GM19023 (cell line): ENCODE results near the gene STH.
"Not testable (repeated sequence)": the region's sequence is repeated elsewhere in the genome, so short reads cannot be mapped to it uniquely, and the experiment has no call there.

Experiments
- ATAC-seq: cut with Tn5 transposase; IDR thresholded peaks from one replicate; pipeline ENCODE4 v1.9.1; 2021; ENCODE audit warnings: mild to moderate bottlenecking, moderate library complexity; ENCODE audit not compliant: unreplicated experiment

The STH gene

DNA sequence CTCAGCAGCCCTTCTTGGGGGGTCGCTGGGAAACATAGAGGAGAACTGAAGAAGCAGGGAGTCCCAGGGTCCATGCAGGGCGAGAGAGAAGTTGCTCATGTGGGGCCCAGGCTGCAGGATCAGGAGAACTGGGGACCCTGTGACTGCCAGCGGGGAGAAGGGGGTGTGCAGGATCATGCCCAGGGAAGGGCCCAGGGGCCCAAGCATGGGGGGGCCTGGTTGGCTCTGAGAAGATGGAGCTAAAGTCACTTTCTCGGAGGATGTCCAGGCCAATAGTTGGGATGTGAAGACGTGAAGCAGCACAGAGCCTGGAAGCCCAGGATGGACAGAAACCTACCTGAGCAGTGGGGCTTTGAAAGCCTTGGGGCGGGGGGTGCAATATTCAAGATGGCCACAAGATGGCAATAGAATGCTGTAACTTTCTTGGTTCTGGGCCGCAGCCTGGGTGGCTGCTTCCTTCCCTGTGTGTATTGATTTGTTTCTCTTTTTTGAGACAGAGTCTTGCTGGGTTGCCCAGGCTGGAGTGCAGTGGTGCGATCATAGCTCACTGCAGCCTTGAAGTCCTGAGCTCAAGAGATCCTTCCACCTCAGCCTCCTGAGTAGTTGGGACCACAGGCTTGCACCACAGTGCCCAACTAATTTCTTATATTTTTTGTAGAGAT is 3.4 kb downstream of the STH start:
- ATAC-seq, result no peak

GRCh38 chr17:46002973-46003316 is 3.9 kb downstream of the STH start:
- ATAC-seq, result no peak

DNA sequence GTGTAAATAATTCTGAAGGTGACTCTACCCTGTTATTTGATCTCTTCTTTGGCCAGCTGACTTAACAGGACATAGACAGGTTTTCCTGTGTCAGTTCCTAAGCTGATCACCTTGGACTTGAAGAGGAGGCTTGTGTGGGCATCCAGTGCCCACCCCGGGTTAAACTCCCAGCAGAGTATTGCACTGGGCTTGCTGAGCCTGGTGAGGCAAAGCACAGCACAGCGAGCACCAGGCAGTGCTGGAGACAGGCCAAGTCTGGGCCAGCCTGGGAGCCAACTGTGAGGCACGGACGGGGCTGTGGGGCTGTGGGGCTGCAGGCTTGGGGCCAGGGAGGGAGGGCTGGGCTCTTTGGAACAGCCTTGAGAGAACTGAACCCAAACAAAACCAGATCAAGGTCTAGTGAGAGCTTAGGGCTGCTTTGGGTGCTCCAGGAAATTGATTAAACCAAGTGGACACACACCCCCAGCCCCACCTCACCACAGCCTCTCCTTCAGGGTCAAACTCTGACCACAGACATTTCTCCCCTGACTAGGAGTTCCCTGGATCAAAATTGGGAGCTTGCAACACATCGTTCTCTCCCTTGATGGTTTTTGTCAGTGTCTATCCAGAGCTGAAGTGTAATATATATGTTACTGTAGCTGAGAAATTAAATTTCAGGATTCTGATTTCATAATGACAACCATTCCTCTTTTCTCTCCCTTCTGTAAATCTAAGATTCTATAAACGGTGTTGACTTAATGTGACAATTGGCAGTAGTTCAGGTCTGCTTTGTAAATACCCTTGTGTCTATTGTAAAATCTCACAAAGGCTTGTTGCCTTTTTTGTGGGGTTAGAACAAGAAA is 5.1 kb downstream of the STH start:
- no peak for ATAC-seq

- not testable (repeated sequence) for ATAC-seq
Measured at GRCh38 chr17:46006082-46006481, 7.0 kb downstream of the STH start.

DNA sequence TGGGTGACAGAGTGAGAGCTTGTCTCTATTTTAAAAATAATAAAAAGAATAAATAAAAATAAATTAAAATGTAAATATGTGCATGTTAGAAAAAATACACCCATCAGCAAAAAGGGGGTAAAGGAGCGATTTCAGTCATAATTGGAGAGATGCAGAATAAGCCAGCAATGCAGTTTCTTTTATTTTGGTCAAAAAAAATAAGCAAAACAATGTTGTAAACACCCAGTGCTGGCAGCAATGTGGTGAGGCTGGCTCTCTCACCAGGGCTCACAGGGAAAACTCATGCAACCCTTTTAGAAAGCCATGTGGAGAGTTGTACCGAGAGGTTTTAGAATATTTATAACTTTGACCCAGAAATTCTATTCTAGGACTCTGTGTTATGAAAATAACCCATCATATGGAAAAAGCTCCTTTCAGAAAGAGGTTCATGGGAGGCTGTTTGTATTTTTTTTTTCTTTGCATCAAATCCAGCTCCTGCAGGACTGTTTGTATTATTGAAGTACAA is 8.5 kb downstream of the STH start:
- no peak for ATAC-seq

- no peak for ATAC-seq
Measured at GRCh38 chr17:46008591-46008990, 9.5 kb downstream of the STH start.

DNA sequence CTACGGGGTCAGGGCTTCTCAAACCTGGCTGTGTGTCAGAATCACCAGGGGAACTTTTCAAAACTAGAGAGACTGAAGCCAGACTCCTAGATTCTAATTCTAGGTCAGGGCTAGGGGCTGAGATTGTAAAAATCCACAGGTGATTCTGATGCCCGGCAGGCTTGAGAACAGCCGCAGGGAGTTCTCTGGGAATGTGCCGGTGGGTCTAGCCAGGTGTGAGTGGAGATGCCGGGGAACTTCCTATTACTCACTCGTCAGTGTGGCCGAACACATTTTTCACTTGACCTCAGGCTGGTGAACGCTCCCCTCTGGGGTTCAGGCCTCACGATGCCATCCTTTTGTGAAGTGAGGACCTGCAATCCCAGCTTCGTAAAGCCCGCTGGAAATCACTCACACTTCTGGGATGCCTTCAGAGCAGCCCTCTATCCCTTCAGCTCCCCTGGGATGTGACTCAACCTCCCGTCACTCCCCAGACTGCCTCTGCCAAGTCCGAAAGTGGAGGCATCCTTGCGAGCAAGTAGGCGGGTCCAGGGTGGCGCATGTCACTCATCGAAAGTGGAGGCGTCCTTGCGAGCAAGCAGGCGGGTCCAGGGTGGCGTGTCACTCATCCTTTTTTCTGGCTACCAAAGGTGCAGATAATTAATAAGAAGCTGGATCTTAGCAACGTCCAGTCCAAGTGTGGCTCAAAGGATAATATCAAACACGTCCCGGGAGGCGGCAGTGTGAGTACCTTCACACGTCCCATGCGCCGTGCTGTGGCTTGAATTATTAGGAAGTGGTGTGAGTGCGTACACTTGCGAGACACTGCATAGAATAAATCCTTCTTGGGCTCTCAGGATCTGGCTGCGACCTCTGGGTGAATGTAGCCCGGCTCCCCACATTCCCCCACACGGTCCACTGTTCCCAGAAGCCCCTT is 10.9 kb downstream of the STH start:
- no peak for ATAC-seq

GRCh38 chr17:46010597-46011186 is 11.6 kb downstream of the STH start:
- no peak for ATAC-seq

- no peak for ATAC-seq
Measured at GRCh38 chr17:46011711-46012505, 12.9 kb downstream of the STH start.

- no peak for ATAC-seq
Measured at GRCh38 chr17:46012506-46013079, 13.5 kb downstream of the STH start.

DNA sequence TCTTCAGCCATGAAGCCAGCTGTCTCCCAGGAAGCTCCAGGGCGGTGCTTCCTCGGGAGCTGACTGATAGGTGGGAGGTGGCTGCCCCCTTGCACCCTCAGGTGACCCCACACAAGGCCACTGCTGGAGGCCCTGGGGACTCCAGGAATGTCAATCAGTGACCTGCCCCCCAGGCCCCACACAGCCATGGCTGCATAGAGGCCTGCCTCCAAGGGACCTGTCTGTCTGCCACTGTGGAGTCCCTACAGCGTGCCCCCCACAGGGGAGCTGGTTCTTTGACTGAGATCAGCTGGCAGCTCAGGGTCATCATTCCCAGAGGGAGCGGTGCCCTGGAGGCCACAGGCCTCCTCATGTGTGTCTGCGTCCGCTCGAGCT is 14.1 kb downstream of the STH start:
- ATAC-seq, result no peak

DNA sequence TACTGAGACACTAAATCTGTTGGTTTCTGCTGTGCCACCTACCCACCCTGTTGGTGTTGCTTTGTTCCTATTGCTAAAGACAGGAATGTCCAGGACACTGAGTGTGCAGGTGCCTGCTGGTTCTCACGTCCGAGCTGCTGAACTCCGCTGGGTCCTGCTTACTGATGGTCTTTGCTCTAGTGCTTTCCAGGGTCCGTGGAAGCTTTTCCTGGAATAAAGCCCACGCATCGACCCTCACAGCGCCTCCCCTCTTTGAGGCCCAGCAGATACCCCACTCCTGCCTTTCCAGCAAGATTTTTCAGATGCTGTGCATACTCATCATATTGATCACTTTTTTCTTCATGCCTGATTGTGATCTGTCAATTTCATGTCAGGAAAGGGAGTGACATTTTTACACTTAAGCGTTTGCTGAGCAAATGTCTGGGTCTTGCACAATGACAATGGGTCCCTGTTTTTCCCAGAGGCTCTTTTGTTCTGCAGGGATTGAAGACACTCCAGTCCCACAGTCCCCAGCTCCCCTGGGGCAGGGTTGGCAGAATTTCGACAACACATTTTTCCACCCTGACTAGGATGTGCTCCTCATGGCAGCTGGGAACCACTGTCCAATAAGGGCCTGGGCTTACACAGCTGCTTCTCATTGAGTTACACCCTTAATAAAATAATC is 14.6 kb downstream of the STH start:
- no peak for ATAC-seq

- not testable (repeated sequence) for ATAC-seq
Measured at GRCh38 chr17:46019408-46019925, 20.4 kb downstream of the STH start.

DNA sequence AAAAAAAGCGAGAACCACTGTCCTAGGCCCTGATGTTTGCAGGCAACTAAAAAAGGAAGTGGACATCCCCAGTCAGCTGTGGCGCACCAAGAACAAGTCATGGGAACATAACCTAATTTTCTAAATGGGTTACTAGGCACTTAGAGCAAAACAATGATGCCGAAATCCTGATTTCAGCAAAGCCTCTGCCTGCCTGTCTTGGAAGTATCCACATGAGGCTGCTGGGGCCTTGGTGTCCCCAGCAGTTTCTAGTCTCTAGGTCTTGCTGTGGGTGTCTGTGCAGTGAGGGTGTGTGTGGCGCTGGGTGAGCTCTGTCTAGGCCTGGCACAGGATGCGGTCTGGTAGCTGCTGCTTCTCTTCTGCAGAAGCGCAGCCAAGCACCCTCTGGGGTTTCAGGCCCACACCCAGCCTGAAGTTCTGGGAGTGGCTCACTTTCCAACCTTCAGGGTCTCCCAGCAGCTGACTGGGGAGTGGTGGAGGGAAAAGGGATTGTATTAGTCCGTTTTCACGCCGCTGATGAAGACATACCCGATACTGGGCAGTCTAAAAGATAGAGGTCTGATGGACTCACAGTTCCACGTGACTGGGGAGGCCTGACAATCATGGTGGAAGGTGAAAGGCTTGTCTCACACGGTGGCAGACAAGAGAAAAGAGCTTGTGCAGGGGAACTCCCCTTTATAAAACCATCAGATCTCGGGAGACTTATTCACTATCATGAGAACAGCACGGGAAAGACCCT is 21.1 kb downstream of the STH start:
- no peak for ATAC-seq

DNA sequence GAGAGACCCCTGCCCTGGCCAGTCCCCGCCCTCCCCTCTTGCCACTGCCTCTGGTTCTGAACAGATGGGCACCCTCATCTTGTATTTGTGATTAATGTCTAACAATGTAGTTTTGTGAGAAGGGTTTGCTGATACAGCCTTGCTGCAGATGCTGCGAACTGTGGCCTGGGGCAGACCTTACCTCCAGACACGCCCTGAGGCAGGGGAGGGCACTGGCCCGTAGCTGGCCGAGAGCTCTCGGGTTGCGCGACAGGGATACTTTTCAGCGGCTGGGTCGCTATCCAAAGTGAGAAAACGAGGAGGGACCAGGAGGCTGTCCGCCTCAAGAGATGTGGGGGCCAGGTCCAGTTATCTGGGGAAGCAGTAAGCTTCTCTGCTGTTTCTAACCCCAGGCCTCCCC is 21.9 kb downstream of the STH start:
- no peak for ATAC-seq

GRCh38 chr17:46023366-46023765 is 24.3 kb downstream of the STH start:
- not testable (repeated sequence) for ATAC-seq

- no peak for ATAC-seq
Measured at GRCh38 chr17:46023783-46024388, 24.8 kb downstream of the STH start.

DNA sequence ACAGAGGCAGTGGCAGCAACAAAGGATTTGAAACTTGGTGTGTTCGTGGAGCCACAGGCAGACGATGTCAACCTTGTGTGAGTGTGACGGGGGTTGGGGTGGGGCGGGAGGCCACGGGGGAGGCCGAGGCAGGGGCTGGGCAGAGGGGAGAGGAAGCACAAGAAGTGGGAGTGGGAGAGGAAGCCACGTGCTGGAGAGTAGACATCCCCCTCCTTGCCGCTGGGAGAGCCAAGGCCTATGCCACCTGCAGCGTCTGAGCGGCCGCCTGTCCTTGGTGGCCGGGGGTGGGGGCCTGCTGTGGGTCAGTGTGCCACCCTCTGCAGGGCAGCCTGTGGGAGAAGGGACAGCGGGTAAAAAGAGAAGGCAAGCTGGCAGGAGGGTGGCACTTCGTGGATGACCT is 25.5 kb downstream of the STH start:
- no peak for ATAC-seq
